Type B pancreatic cell (in vitro differentiated cells): ENCODE results near the gene LTBP2. TPM values are rescaled to one million over a fixed set of nuclear protein-coding genes. Genes with fewer than 3 reads are reported as not detected.

ENCODE experiments used
- DNase-seq: peaks from one replicate; pipeline ENCODE4 v3.0.0; 2021; ENCODE audit warnings: mixed read lengths; ENCODE audit not compliant: unreplicated experiment; ENCODE audit errors: extremely low spot score
- H3K27ac Mint-ChIP-seq: 2 replicates; pipeline ENCODE4 v1.8.0; 2021; ENCODE audit warnings: mild to moderate bottlenecking, mixed read lengths
- H3K27me3 Mint-ChIP-seq: 2 replicates; pipeline ENCODE4 v1.8.0; 2021; ENCODE audit warnings: mixed read lengths
- H3K36me3 Mint-ChIP-seq: 2 replicates; pipeline ENCODE4 v1.8.0; 2021; ENCODE audit warnings: mixed read lengths
- H3K4me1 Mint-ChIP-seq: one replicate; pipeline ENCODE4 v1.8.0; 2021; ENCODE audit warnings: mixed read lengths; ENCODE audit not compliant: unreplicated experiment
- H3K4me3 Mint-ChIP-seq: 2 replicates; pipeline ENCODE4 v1.8.0; 2021; ENCODE audit warnings: mild to moderate bottlenecking, mixed read lengths
- H3K9me3 Mint-ChIP-seq: 2 replicates; pipeline ENCODE4 v1.8.0; 2021; ENCODE audit warnings: mixed read lengths
- CTCF ChIP-seq: fragments of 200-600 bp; sonication (generic); conservative IDR thresholded peaks from 2 replicates; pipeline ENCODE4 v1.5.0; 2021; ENCODE audit warnings: antibody characterized with exemption, mild to moderate bottlenecking
- total RNA-seq: library from RNA; stranded (reverse); gene quantifications from 2 replicates; pipeline ENCODE4 v1.2.1, GENCODE V29; 2021; ENCODE audit warnings: low replicate concordance

LTBP2 gene
- total RNA-seq, 1 donor from 2014 or later = 1.1 TPM

GRCh38 chr14:74649673-74650072 lies 37.6 kb upstream of the LTBP2 start:
- H3K27me3 Mint-ChIP-seq = peaks cover 3% of the 10 kb centered on the region
- H3K4me1 Mint-ChIP-seq = peaks cover 28% of the 10 kb centered on the region
- H3K4me3 Mint-ChIP-seq = no peak overlapping the region
- no peak for DNase-seq
- no peak for TF ChIP-seq CTCF
- H3K27ac Mint-ChIP-seq = no peak overlapping the region
- no peaks in the 10 kb centered on the region for H3K36me3 Mint-ChIP-seq
- H3K9me3 Mint-ChIP-seq = no peaks in the 10 kb centered on the region

GRCh38 chr14:74649167-74649566 lies 37.1 kb upstream of the LTBP2 start:
- no peaks in the 10 kb centered on the region for H3K36me3 Mint-ChIP-seq
- peaks cover 3% of the 10 kb centered on the region for H3K27me3 Mint-ChIP-seq
- H3K9me3 Mint-ChIP-seq = no peaks in the 10 kb centered on the region
- DNase-seq = no peak
- no peak overlapping the region for H3K27ac Mint-ChIP-seq
- no peak overlapping the region for H3K4me3 Mint-ChIP-seq
- no peak for TF ChIP-seq CTCF
- H3K4me1 Mint-ChIP-seq = peaks cover 25% of the 10 kb centered on the region

- DNase-seq = no peak
- no peaks in the 10 kb centered on the region for H3K36me3 Mint-ChIP-seq
- peaks cover 3% of the 10 kb centered on the region for H3K27me3 Mint-ChIP-seq
- no peak overlapping the region for H3K4me3 Mint-ChIP-seq
- no peak overlapping the region for H3K27ac Mint-ChIP-seq
- H3K9me3 Mint-ChIP-seq = no peaks in the 10 kb centered on the region
- peaks cover 25% of the 10 kb centered on the region for H3K4me1 Mint-ChIP-seq
- no peak for TF ChIP-seq CTCF
Measured at GRCh38 chr14:74648601-74649000, 36.6 kb upstream of the LTBP2 start.

- Mint-ChIP-seq H3K36me3 (no peaks in the 10 kb centered on the region), H3K27me3 (peaks cover 3% of the 10 kb centered on the region), H3K4me1 (peaks cover 25% of the 10 kb centered on the region), H3K4me3 (peak overlapping the region; percentile 29), H3K27ac (no peak overlapping the region), H3K9me3 (no peaks in the 10 kb centered on the region)
- no peak for DNase-seq
- TF ChIP-seq CTCF = no peak
Measured at GRCh38 chr14:74647678-74648461, 35.8 kb upstream of the LTBP2 start.

GRCh38 chr14:74647061-74647677 lies 35.1 kb upstream of the LTBP2 start:
- no peak for TF ChIP-seq CTCF
- peaks cover 3% of the 10 kb centered on the region for H3K27me3 Mint-ChIP-seq
- no peak for DNase-seq
- H3K9me3 Mint-ChIP-seq = no peaks in the 10 kb centered on the region
- H3K27ac Mint-ChIP-seq = no peak overlapping the region
- H3K36me3 Mint-ChIP-seq = no peaks in the 10 kb centered on the region
- no peak overlapping the region for H3K4me3 Mint-ChIP-seq
- peaks cover 25% of the 10 kb centered on the region for H3K4me1 Mint-ChIP-seq
